ENCODE measurements around the gene ATPAF2.

GRCh38 chr17:18038861-18039534, at the start of gene ATPAF2, which contains the start of gene GID4:
- TF ChIP-seq, protein P1, sequence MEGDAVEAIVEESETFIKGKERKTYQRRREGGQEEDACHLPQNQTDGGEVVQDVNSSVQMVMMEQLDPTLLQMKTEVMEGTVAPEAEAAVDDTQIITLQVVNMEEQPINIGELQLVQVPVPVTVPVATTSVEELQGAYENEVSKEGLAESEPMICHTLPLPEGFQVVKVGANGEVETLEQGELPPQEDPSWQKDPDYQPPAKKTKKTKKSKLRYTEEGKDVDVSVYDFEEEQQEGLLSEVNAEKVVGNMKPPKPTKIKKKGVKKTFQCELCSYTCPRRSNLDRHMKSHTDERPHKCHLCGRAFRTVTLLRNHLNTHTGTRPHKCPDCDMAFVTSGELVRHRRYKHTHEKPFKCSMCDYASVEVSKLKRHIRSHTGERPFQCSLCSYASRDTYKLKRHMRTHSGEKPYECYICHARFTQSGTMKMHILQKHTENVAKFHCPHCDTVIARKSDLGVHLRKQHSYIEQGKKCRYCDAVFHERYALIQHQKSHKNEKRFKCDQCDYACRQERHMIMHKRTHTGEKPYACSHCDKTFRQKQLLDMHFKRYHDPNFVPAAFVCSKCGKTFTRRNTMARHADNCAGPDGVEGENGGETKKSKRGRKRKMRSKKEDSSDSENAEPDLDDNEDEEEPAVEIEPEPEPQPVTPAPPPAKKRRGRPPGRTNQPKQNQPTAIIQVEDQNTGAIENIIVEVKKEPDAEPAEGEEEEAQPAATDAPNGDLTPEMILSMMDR (IDR thresholded peaks at IDR 0.05; ENCODE audit: low read depth, low read length, poor library complexity, severe bottlenecking) = no peak
- TF ChIP-seq EZH2phosphoT487 (IDR thresholded peaks at IDR 0.05; ENCODE audit: borderline replicate concordance, low read length) = no peak
